Kidney epithelial cell (primary cell): Measurements from ENCODE around the gene MEIKIN. TPM values are rescaled to one million over a fixed set of nuclear protein-coding genes. Genes with fewer than 3 reads are reported as not detected.

ENCODE experiments used
- DNase-seq: peaks from one replicate; pipeline ENCODE4 v3.0.0-alpha.2; 2010; ENCODE audit warnings: low read depth
- H3K27me3 ChIP-seq: 2 replicates; pipeline ENCODE4 v1.6.0; 2011; ENCODE audit warnings: low read length; ENCODE audit not compliant: control insufficient read depth, insufficient read depth
- H3K36me3 ChIP-seq: 2 replicates; pipeline ENCODE4 v1.5.1; 2011; ENCODE audit warnings: low read length; ENCODE audit not compliant: control insufficient read depth, insufficient read depth
- H3K4me3 ChIP-seq: 2 replicates; pipeline ENCODE4 v1.5.1; 2011; ENCODE audit warnings: low read depth, mild to moderate bottlenecking, control low read depth, low read length
- CTCF ChIP-seq: IDR thresholded peaks from 2 replicates; pipeline ENCODE4 v1.5.1; 2011; ENCODE audit warnings: mild to moderate bottlenecking, moderate library complexity, low read length, control low read depth, inconsistent platforms; ENCODE audit not compliant: insufficient read depth, poor library complexity, severe bottlenecking
- total RNA-seq: library from RNA; depleted of rRNA; stranded (reverse); fragments of >200 nt; gene quantifications from 2 replicates; pipeline ENCODE4 v1.2.3, GENCODE V29; 2015

Gene MEIKIN
- total RNA-seq, 1 donor from 2014 or later = not detected

GRCh38 chr5:131984956-131985665 lies 39.6 kb upstream of the MEIKIN start:
- H3K36me3 ChIP-seq = no peaks in the 10 kb centered on the region
- TF ChIP-seq CTCF = no peak

GRCh38 chr5:131983244-131983771 lies 37.8 kb upstream of the MEIKIN start:
- Histone ChIP-seq H3K4me3 (no peak overlapping the region), H3K27me3 (no peaks in the 10 kb centered on the region), H3K36me3 (no peaks in the 10 kb centered on the region)
- DNase-seq = no peak
- TF ChIP-seq CTCF = no peak

More at GRCh38 chr5:131984956-131985665, 39.6 kb upstream of the MEIKIN start:
- Histone ChIP-seq H3K27me3 (no peaks in the 10 kb centered on the region), H3K4me3 (no peak overlapping the region)
- no peak for DNase-seq

GRCh38 chr5:131981516-131981915 lies 36.1 kb upstream of the MEIKIN start:
- H3K36me3 ChIP-seq = no peaks in the 10 kb centered on the region
- no peak for TF ChIP-seq CTCF
- no peak for DNase-seq
- H3K27me3 ChIP-seq = no peaks in the 10 kb centered on the region
- no peak overlapping the region for H3K4me3 ChIP-seq

GRCh38 chr5:131980696-131981095 lies 35.2 kb upstream of the MEIKIN start:
- Histone ChIP-seq H3K4me3 (no peak overlapping the region), H3K27me3 (no peaks in the 10 kb centered on the region), H3K36me3 (no peaks in the 10 kb centered on the region)
- no peak for DNase-seq
- no peak for TF ChIP-seq CTCF

- TF ChIP-seq CTCF = no peak
- H3K27me3 ChIP-seq = no peaks in the 10 kb centered on the region
- no peaks in the 10 kb centered on the region for H3K36me3 ChIP-seq
- DNase-seq = no peak
- H3K4me3 ChIP-seq = no peak overlapping the region
Observed at GRCh38 chr5:131979816-131980215, 34.4 kb upstream of the MEIKIN start.

GRCh38 chr5:131977212-131977604 lies 31.7 kb upstream of the MEIKIN start:
- TF ChIP-seq CTCF = no peak
- H3K27me3 ChIP-seq = no peaks in the 10 kb centered on the region

More at GRCh38 chr5:131977212-131977604, 31.7 kb upstream of the MEIKIN start:
- DNase-seq = no peak
- Histone ChIP-seq H3K4me3 (no peak overlapping the region), H3K36me3 (no peaks in the 10 kb centered on the region)
